NCI-H446 (cell line): ENCODE data around the gene GPSM1.
"Not testable (repeated sequence)": the region's sequence is repeated elsewhere in the genome, so short reads cannot be mapped to it uniquely, and the experiment has no call there.

Experiments
- DNase-seq, 2 experiments: peaks; one replicate each; lab custom pipeline; 2025; lab: John Stamatoyannopoulos, UW

The GPSM1 gene

GRCh38 chr9:136343884-136344269 lies 16.5 kb downstream of the GPSM1 start:
- DNase-seq: no peak

GRCh38 chr9:136344544-136345280 lies 17.4 kb downstream of the GPSM1 start:
- DNase-seq: no peak

- no peak for DNase-seq
Measured at GRCh38 chr9:136345281-136346156, 18.2 kb downstream of the GPSM1 start.

- no peak for DNase-seq
Measured at GRCh38 chr9:136346157-136346481, 18.8 kb downstream of the GPSM1 start.

GRCh38 chr9:136346927-136347465 lies 19.7 kb downstream of the GPSM1 start:
- DNase-seq: no peak

GRCh38 chr9:136347472-136348256 lies 20.3 kb downstream of the GPSM1 start:
- no peak for DNase-seq

- DNase-seq: no peak
Measured at GRCh38 chr9:136348691-136349090, 21.4 kb downstream of the GPSM1 start.

GRCh38 chr9:136349546-136349945 lies 22.2 kb downstream of the GPSM1 start:
- DNase-seq: no peak

- no peak for DNase-seq
Measured at GRCh38 chr9:136351252-136351800, 24.0 kb downstream of the GPSM1 start.

GRCh38 chr9:136351868-136352267 lies 24.5 kb downstream of the GPSM1 start:
- DNase-seq: not testable (repeated sequence)

- DNase-seq: no peak
Measured at GRCh38 chr9:136352682-136353081, 25.3 kb downstream of the GPSM1 start.

- no peak for DNase-seq
Measured at GRCh38 chr9:136353088-136353487, 25.7 kb downstream of the GPSM1 start.

- DNase-seq: no peak
Measured at GRCh38 chr9:136353757-136354488, 26.6 kb downstream of the GPSM1 start.

- DNase-seq: no peak
Measured at GRCh38 chr9:136354592-136355085, 27.3 kb downstream of the GPSM1 start.

GRCh38 chr9:136355616-136356557 lies 28.5 kb downstream of the GPSM1 start:
- DNase-seq: no peak

- no peak for DNase-seq
Measured at GRCh38 chr9:136357202-136357725, 29.9 kb downstream of the GPSM1 start.

GRCh38 chr9:136358016-136358415 lies 30.7 kb downstream of the GPSM1 start:
- DNase-seq: no peak

- DNase-seq: no peak
Measured at GRCh38 chr9:136358888-136359287, 31.5 kb downstream of the GPSM1 start.
